ENCODE data around the gene PLXNB2. TPM values are rescaled to one million over a fixed set of nuclear protein-coding genes. Genes with fewer than 3 reads are reported as not detected.

The PLXNB2 gene
- total and polyA plus RNA-seq, 4 donors: 123 to 310 (median 173) TPM

GRCh38 chr22:50269573-50269969 lies 37.9 kb downstream of the PLXNB2 start:
- H3K4me1 ChIP-seq (ENCODE audit: control insufficient read depth in 5 of 5, insufficient read depth in 5 of 5, low read length in 5 of 5): peaks cover 0 to 30% (median 18%) of the 10 kb centered on the region in 5 donors
- ATAC-seq (ENCODE audit: insufficient read depth, low FRiP score): no peak

GRCh38 chr22:50268655-50269113 lies 38.8 kb downstream of the PLXNB2 start:
- peaks cover 0 to 2% (median 0%) of the 10 kb centered on the region in 4 donors for H3K36me3 ChIP-seq (ENCODE audit: control insufficient read depth in 4 of 4, insufficient read depth in 4 of 4, low read length in 4 of 4)
- H3K9ac ChIP-seq (ENCODE audit: insufficient read depth in 1 of 2, low read length in 2 of 2): no peak overlapping the region
- H3K9me3 ChIP-seq (ENCODE audit: control insufficient read depth in 4 of 4, insufficient read depth in 3 of 4, low read length in 3 of 4): no peaks in the 10 kb centered on the region
- no peak overlapping the region for H3K27ac ChIP-seq (ENCODE audit: low read depth in 1 of 2, low read length in 1 of 2)
- 49 to 61% methylated on average over 9 of the region's 9 CpGs for WGBS, 2 donors
- ATAC-seq (ENCODE audit: insufficient read depth, low FRiP score) (no peak), DNase-seq (peak in 2 of 3 donors; percentile 49 to 58)
- peaks cover 0 to 30% (median 18%) of the 10 kb centered on the region in 5 donors for H3K4me1 ChIP-seq (ENCODE audit: control insufficient read depth in 5 of 5, insufficient read depth in 5 of 5, low read length in 5 of 5)
- no peak for TF ChIP-seq CTCF (IDR thresholded peaks at IDR 0.05; ENCODE audit: control extremely low read depth, extremely low read depth)
- H3K27me3 ChIP-seq (ENCODE audit: control insufficient read depth in 3 of 3, insufficient read depth in 3 of 3, low read length in 2 of 3): no peaks in the 10 kb centered on the region
- H3K4me3 ChIP-seq: no peak overlapping the region

More at GRCh38 chr22:50269573-50269969, 37.9 kb downstream of the PLXNB2 start:
- Histone ChIP-seq H3K27ac (ENCODE audit: low read depth in 1 of 2, low read length in 1 of 2) (peak overlapping the region in 1 of 2 donors; percentile 2), H3K9me3 (ENCODE audit: control insufficient read depth in 4 of 4, insufficient read depth in 3 of 4, low read length in 3 of 4) (no peaks in the 10 kb centered on the region), H3K36me3 (ENCODE audit: control insufficient read depth in 4 of 4, insufficient read depth in 4 of 4, low read length in 4 of 4) (peaks cover 0 to 2% (median 0%) of the 10 kb centered on the region in 4 donors), H3K9ac (ENCODE audit: insufficient read depth in 1 of 2, low read length in 2 of 2) (no peak overlapping the region), H3K4me3 (no peak overlapping the region), H3K27me3 (ENCODE audit: control insufficient read depth in 3 of 3, insufficient read depth in 3 of 3, low read length in 2 of 3) (no peaks in the 10 kb centered on the region)
- WGBS, 2 donors: 8 to 12% methylated on average over 18 of the region's 18 CpGs
- no peak for TF ChIP-seq CTCF (IDR thresholded peaks at IDR 0.05; ENCODE audit: control extremely low read depth, extremely low read depth)
- no peak for DNase-seq

- ATAC-seq (ENCODE audit: insufficient read depth, low FRiP score) (no peak), DNase-seq (peak; percentile 27 to 60 (median 59))
- WGBS, 2 donors: 19 to 37% methylated on average over 49 to 75 of the region's 75 CpGs
- Histone ChIP-seq H3K27ac (ENCODE audit: low read depth in 1 of 2, low read length in 1 of 2) (no peak overlapping the region), H3K9ac (ENCODE audit: insufficient read depth in 1 of 2, low read length in 2 of 2) (no peak overlapping the region), H3K9me3 (ENCODE audit: control insufficient read depth in 4 of 4, insufficient read depth in 3 of 4, low read length in 3 of 4) (no peaks in the 10 kb centered on the region), H3K4me3 (no peak overlapping the region), H3K36me3 (ENCODE audit: control insufficient read depth in 4 of 4, insufficient read depth in 4 of 4, low read length in 4 of 4) (peaks cover 0 to 2% (median 0%) of the 10 kb centered on the region in 4 donors), H3K4me1 (ENCODE audit: control insufficient read depth in 5 of 5, insufficient read depth in 5 of 5, low read length in 5 of 5) (peaks cover 0 to 33% (median 18%) of the 10 kb centered on the region in 5 donors), H3K27me3 (ENCODE audit: control insufficient read depth in 3 of 3, insufficient read depth in 3 of 3, low read length in 2 of 3) (no peaks in the 10 kb centered on the region)
- peak; percentile 7 for TF ChIP-seq CTCF (IDR thresholded peaks at IDR 0.05; ENCODE audit: control extremely low read depth, extremely low read depth)
Observed at GRCh38 chr22:50267591-50268390, 39.7 kb downstream of the PLXNB2 start.
